ENCODE data around the gene DNASE1L3. TPM values are rescaled to one million over a fixed set of nuclear protein-coding genes. Genes with fewer than 3 reads are reported as not detected.

The DNASE1L3 gene
- total and polyA plus RNA-seq, 2 of the 13 experiments (the other 11 are each of a cell fraction or from before 2014, with no cell fraction given): 0.86 to 1.7 TPM

- TF ChIP-seq ZNF276 (CRISPR knock-in tag; IDR thresholded peaks at IDR 0.05; ENCODE audit: low read depth) (no peak), HDAC1 (CRISPR knock-in tag; IDR thresholded peaks at IDR 0.05) (peak; percentile 34; the same call in 1 of the 2 replicates), ZNF430 (CRISPR knock-in tag; IDR thresholded peaks at IDR 0.05) (no peak)
Measured at GRCh38 chr3:58205981-58206380, 4.8 kb downstream of the DNASE1L3 start (continued).

GRCh38 chr3:58204720-58205119, 6.1 kb downstream of the DNASE1L3 start:
- in situ Hi-C loops (cut with HindIII; ENCODE audit: extremely low pct_ligation_motif_present, low pct_unique_long_range_greater_than_20kb) (no loop called here), intact Hi-C loops (cut with micrococcal nuclease; ENCODE audit: unreplicated experiment) (no loop called here)
- FAIRE-seq (no peak), DNase-seq (ENCODE audit: low spot score) (no peak), ATAC-seq (no peak)
- 100% methylated on average over 4 of the region's 4 CpGs for WGBS (ENCODE audit: low lambda C conversion rate)
- H3K4me2 ChIP-seq (ENCODE audit: low read depth, low read length): no peak overlapping the region
- ChIA-PET POLR2A (no interaction called here), CTCF (ENCODE audit: low intra/inter-chr PET ratio, low total read pairs) (no interaction called here)
- TF ChIP-seq ZNF337 (CRISPR knock-in tag; IDR thresholded peaks at IDR 0.05; ENCODE audit: borderline replicate concordance, low read depth) (no peak), BHLHE40 (IDR thresholded peaks at IDR 0.05; ENCODE audit: low read length) (no peak), MAFF (IDR thresholded peaks at IDR 0.05; ENCODE audit: low read depth, low read length) (peak; percentile 62; the same call in 1 of the 2 replicates), MAFK (conservative IDR thresholded peaks at IDR 0.05 in 1 of 2, IDR thresholded peaks at IDR 0.05 in 1 of 2; ENCODE audit: low read length in 2 of 2) (peak; percentile 33 to 68; a peak in 3 of 4 replicates), GTF2F1 (IDR thresholded peaks at IDR 0.05; ENCODE audit: low read length) (no peak)
- TF ChIP-seq, protein P1, sequence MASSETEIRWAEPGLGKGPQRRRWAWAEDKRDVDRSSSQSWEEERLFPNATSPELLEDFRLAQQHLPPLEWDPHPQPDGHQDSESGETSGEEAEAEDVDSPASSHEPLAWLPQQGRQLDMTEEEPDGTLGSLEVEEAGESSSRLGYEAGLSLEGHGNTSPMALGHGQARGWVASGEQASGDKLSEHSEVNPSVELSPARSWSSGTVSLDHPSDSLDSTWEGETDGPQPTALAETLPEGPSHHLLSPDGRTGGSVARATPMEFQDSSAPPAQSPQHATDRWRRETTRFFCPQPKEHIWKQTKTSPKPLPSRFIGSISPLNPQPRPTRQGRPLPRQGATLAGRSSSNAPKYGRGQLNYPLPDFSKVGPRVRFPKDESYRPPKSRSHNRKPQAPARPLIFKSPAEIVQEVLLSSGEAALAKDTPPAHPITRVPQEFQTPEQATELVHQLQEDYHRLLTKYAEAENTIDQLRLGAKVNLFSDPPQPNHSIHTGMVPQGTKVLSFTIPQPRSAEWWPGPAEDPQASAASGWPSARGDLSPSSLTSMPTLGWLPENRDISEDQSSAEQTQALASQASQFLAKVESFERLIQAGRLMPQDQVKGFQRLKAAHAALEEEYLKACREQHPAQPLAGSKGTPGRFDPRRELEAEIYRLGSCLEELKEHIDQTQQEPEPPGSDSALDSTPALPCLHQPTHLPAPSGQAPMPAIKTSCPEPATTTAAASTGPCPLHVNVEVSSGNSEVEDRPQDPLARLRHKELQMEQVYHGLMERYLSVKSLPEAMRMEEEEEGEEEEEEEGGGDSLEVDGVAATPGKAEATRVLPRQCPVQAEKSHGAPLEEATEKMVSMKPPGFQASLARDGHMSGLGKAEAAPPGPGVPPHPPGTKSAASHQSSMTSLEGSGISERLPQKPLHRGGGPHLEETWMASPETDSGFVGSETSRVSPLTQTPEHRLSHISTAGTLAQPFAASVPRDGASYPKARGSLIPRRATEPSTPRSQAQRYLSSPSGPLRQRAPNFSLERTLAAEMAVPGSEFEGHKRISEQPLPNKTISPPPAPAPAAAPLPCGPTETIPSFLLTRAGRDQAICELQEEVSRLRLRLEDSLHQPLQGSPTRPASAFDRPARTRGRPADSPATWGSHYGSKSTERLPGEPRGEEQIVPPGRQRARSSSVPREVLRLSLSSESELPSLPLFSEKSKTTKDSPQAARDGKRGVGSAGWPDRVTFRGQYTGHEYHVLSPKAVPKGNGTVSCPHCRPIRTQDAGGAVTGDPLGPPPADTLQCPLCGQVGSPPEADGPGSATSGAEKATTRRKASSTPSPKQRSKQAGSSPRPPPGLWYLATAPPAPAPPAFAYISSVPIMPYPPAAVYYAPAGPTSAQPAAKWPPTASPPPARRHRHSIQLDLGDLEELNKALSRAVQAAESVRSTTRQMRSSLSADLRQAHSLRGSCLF (CRISPR knock-in tag; IDR thresholded peaks at IDR 0.05; ENCODE audit: borderline replicate concordance): no peak
- no peak overlapping the region for H2AFZ ChIP-seq (ENCODE audit: low read length)
- no peaks in the 10 kb centered on the region for H3K27me3 ChIP-seq (ENCODE audit: control insufficient read depth in 1 of 2, insufficient read depth in 2 of 2, low read length in 2 of 2)
- no peaks in the 10 kb centered on the region for H4K20me1 ChIP-seq (ENCODE audit: insufficient read depth, low read length)
- H3K36me3 ChIP-seq (replicated peaks in 1 of 2; ENCODE audit: control insufficient read depth in 1 of 2, insufficient read depth in 2 of 2, low read length in 2 of 2): no peaks in the 10 kb centered on the region
- no TSS peak for BruUV-seq (replicated peaks)
- H3K9me3 ChIP-seq (ENCODE audit: low read length): no peaks in the 10 kb centered on the region
- peak overlapping the region; percentile 20 for H3K27ac ChIP-seq (ENCODE audit: extremely low read length, insufficient read depth, low read length)
- H3K4me1 ChIP-seq (ENCODE audit: insufficient read depth, low read length): peaks cover 92% of the 10 kb centered on the region
- H3K9ac ChIP-seq (ENCODE audit: insufficient read depth, low read depth, low read length): no peak overlapping the region
- H3K4me3 ChIP-seq (replicated peaks in 1 of 3; ENCODE audit: insufficient read depth in 1 of 3, low read depth in 2 of 3, low read length in 3 of 3): no peak overlapping the region
- H3K79me2 ChIP-seq (ENCODE audit: insufficient read depth, low read length): no peaks in the 10 kb centered on the region
